Endothelial cell (in vitro differentiated cells): ENCODE data around the gene TIGD7. TPM values are rescaled to one million over a fixed set of nuclear protein-coding genes. Genes with fewer than 3 reads are reported as not detected.

Source experiments
- DNase-seq: peaks from one replicate; pipeline ENCODE4 v3.0.0; 2021; ENCODE audit warnings: low spot score
- H3K27ac Mint-ChIP-seq: one replicate; pipeline ENCODE4 v1.8.0; 2021; ENCODE audit warnings: mixed read lengths, inconsistent platforms; ENCODE audit not compliant: unreplicated experiment
- H3K27me3 Mint-ChIP-seq: one replicate; pipeline ENCODE4 v1.8.0; 2021; ENCODE audit warnings: mild to moderate bottlenecking, moderate library complexity, mixed read lengths, inconsistent platforms; ENCODE audit not compliant: unreplicated experiment
- H3K36me3 Mint-ChIP-seq: one replicate; pipeline ENCODE4 v1.8.0; 2021; ENCODE audit warnings: mild to moderate bottlenecking, low read depth, mixed read lengths, inconsistent platforms; ENCODE audit not compliant: unreplicated experiment
- H3K4me1 Mint-ChIP-seq: one replicate; pipeline ENCODE4 v1.8.0; 2021; ENCODE audit warnings: mild to moderate bottlenecking, mixed read lengths, inconsistent platforms; ENCODE audit not compliant: unreplicated experiment
- H3K4me3 Mint-ChIP-seq: one replicate; pipeline ENCODE4 v1.8.0; 2021; ENCODE audit warnings: mild to moderate bottlenecking, mixed read lengths, inconsistent platforms; ENCODE audit not compliant: unreplicated experiment
- H3K9me3 Mint-ChIP-seq: one replicate; pipeline ENCODE4 v1.8.0; 2021; ENCODE audit warnings: mixed read lengths, inconsistent platforms; ENCODE audit not compliant: unreplicated experiment
- CTCF ChIP-seq: fragments of 200-600 bp; sonication (generic); IDR thresholded peaks from one replicate; pipeline ENCODE4 v1.5.0; 2021; ENCODE audit warnings: antibody characterized with exemption; ENCODE audit not compliant: unreplicated experiment
- total RNA-seq: library from RNA; stranded (reverse); fragmentation: NEBNext Ultra II Directional; extraction: Animal tissue kit (Norgen Biotek cat#: 25700); gene quantifications from one replicate; pipeline ENCODE4 v1.2.1, GENCODE V29; 2021; ENCODE audit not compliant: unreplicated experiment

The TIGD7 gene
- total RNA-seq, 1 donor from 2014 or later, result 2.6 TPM

- Mint-ChIP-seq H3K4me1 (peaks cover 15% of the 10 kb centered on the region), H3K36me3 (peaks cover 39% of the 10 kb centered on the region), H3K9me3 (peaks cover 9% of the 10 kb centered on the region)
Observed at GRCh38 chr16:3283543-3284447, 21.4 kb downstream of the TIGD7 start.

GRCh38 chr16:3282730-3283542 lies 22.3 kb downstream of the TIGD7 start, which contains the start of gene ZNF263:
Gene ZNF263 (plus strand): TSS chr16:3283491. CDS start chr16:3283819, 328 bp downstream.
- H3K36me3 Mint-ChIP-seq, result peaks cover 30% of the 10 kb centered on the region
- peak within 1 kb of the TSS; percentile 97 for H3K27ac Mint-ChIP-seq
- no peak for TF ChIP-seq CTCF
- peaks cover 15% of the 10 kb centered on the region for H3K4me1 Mint-ChIP-seq
- peak within 1 kb of the TSS; percentile 96 for H3K4me3 Mint-ChIP-seq
- DNase-seq, result peak; percentile 90
- peaks cover 22% of the 10 kb centered on the region for H3K27me3 Mint-ChIP-seq
- H3K9me3 Mint-ChIP-seq, result peaks cover 9% of the 10 kb centered on the region

More at GRCh38 chr16:3283543-3284447, 21.4 kb downstream of the TIGD7 start:
- peak overlapping the region; percentile 96 for H3K4me3 Mint-ChIP-seq
- DNase-seq, result no peak
- H3K27ac Mint-ChIP-seq, result peak overlapping the region; percentile 97
- no peak for TF ChIP-seq CTCF
- H3K27me3 Mint-ChIP-seq, result peaks cover 22% of the 10 kb centered on the region

- H3K36me3 Mint-ChIP-seq, result peaks cover 24% of the 10 kb centered on the region
- peaks cover 24% of the 10 kb centered on the region for H3K27me3 Mint-ChIP-seq
- DNase-seq, result peak; percentile 60
- H3K4me3 Mint-ChIP-seq, result peak overlapping the region; percentile 94
- peaks cover 5% of the 10 kb centered on the region for H3K9me3 Mint-ChIP-seq
- H3K4me1 Mint-ChIP-seq, result peaks cover 15% of the 10 kb centered on the region
- no peak for TF ChIP-seq CTCF
- H3K27ac Mint-ChIP-seq, result peak overlapping the region; percentile 90
Observed at GRCh38 chr16:3282103-3282729, 23.0 kb downstream of the TIGD7 start.

- H3K9me3 Mint-ChIP-seq, result no peaks in the 10 kb centered on the region
- peaks cover 24% of the 10 kb centered on the region for H3K27me3 Mint-ChIP-seq
- no peak for TF ChIP-seq CTCF
- H3K27ac Mint-ChIP-seq, result no peak overlapping the region
- no peak for DNase-seq
- peaks cover 16% of the 10 kb centered on the region for H3K36me3 Mint-ChIP-seq
- peaks cover 15% of the 10 kb centered on the region for H3K4me1 Mint-ChIP-seq
- H3K4me3 Mint-ChIP-seq, result peak overlapping the region; percentile 56
Observed at GRCh38 chr16:3281222-3281820, 23.9 kb downstream of the TIGD7 start.
